Karpas-422 (cell line): ENCODE measurements around the gene NRXN2. TPM values are rescaled to one million over a fixed set of nuclear protein-coding genes. Genes with fewer than 3 reads are reported as not detected.

Experiments
- DNase-seq: peaks from one replicate; pipeline ENCODE4 v3.0.0-alpha.2; 2015
- H2AFZ ChIP-seq: fragments of 200-600 bp; sonication (generic); 2 replicates; pipeline ENCODE4 v1.6.1; 2014; ENCODE audit warnings: antibody characterized with exemption, low read length, mixed read lengths
- H3K27ac ChIP-seq: fragments of 200-600 bp; sonication (generic); 2 replicates; pipeline ENCODE4 v1.5.1; 2014; ENCODE audit warnings: mild to moderate bottlenecking, low read length, moderate library complexity
- H3K27me3 ChIP-seq: fragments of 200-600 bp; sonication (generic); 2 replicates; pipeline ENCODE4 v1.6.1; 2014; ENCODE audit warnings: low read length, mixed read lengths
- H3K36me3 ChIP-seq: fragments of 200-600 bp; sonication (generic); 2 replicates; pipeline ENCODE4 v1.6.1; 2014; ENCODE audit warnings: low read length, mixed read lengths; ENCODE audit not compliant: insufficient read depth
- H3K4me1 ChIP-seq: fragments of 200-600 bp; sonication (generic); 2 replicates; pipeline ENCODE4 v1.6.1; 2014; ENCODE audit warnings: mild to moderate bottlenecking, low read length, mixed read lengths
- H3K4me2 ChIP-seq: fragments of 200-600 bp; sonication (generic); 2 replicates; pipeline ENCODE4 v1.6.1; 2014; ENCODE audit warnings: low read length, low read depth, mild to moderate bottlenecking; ENCODE audit not compliant: poor library complexity, severe bottlenecking
- H3K4me3 ChIP-seq: fragments of 200-600 bp; sonication (generic); 2 replicates; pipeline ENCODE4 v1.5.1; 2014; ENCODE audit warnings: mild to moderate bottlenecking, antibody characterized with exemption, low read length, mixed read lengths
- H3K79me2 ChIP-seq: fragments of 200-600 bp; sonication (generic); 2 replicates; pipeline ENCODE4 v1.6.1; 2014; ENCODE audit warnings: mild to moderate bottlenecking, low read length, mixed read lengths
- H3K9ac ChIP-seq: fragments of 200-600 bp; sonication (generic); 2 replicates; pipeline ENCODE4 v1.6.0; 2014; ENCODE audit warnings: low read length
- H3K9me2 ChIP-seq: fragments of 200-600 bp; sonication (generic), shearing (Covaris generic); replicated peaks from 2 replicates; pipeline ENCODE4 v1.6.0; 2014; ENCODE audit warnings: mild to moderate bottlenecking, low read length, moderate library complexity; ENCODE audit not compliant: insufficient read depth
- H3K9me3 ChIP-seq: fragments of 300-700, 200-600 bp; sonication (generic); 2 replicates; pipeline ENCODE4 v1.6.1; 2014; ENCODE audit warnings: low read length, mixed read lengths
- H4K20me1 ChIP-seq: fragments of 200-600 bp; sonication (generic); 2 replicates; pipeline ENCODE4 v1.6.1; 2014; ENCODE audit warnings: mild to moderate bottlenecking, antibody characterized with exemption, low read length, low read depth; ENCODE audit not compliant: insufficient read depth
- total RNA-seq: library from RNA; depleted of rRNA; stranded (reverse); fragments of >200 nt; shearing (Covaris generic); gene quantifications from 2 replicates; pipeline ENCODE4 v1.2.3, GENCODE V29; 2014; ENCODE audit warnings: low replicate concordance

The NRXN2 gene
- total RNA-seq, 1 experiment from 2014 or later = not detected

DNA sequence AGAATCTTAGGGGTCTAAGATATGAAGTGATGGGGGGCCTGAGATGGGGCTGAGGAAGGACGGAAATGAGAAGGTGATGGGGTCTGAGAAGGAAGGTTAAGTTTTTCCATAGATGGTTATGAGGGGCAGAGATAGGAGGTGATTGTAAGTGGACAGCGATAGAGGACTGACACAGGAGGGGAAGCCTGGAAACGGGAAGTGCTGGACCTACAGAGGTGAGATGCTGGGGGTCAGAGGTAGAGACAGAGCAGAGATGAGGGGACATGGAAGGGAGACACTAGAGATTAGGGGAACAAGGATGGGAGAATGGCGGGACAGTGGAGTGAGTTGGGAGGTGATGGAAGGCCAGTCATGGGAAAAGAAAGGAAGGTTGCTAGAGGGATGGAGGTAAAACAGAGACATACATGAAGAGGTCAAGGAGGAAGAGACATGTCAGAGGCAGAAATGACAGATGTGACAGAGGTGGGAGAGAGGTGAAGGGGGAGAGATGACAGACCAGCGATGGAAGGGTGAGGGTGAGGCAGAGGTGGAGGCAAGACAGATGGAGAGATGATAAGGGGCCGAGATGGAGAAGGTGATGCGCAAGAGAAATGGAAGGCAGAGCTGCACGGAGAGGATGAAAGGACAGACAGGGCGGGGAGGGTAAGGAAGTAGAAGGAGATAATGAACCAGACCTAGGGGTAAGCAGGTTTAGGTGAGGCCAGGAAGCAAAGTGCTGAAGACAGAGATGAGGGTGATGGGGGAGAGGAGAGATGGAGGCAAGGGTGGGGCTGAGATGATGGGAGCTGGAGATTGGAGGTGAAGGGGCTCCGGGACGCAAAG, 81.2 kb downstream of the NRXN2 start:
- DNase-seq = no peak
- Histone ChIP-seq H3K27me3 (no peaks in the 10 kb centered on the region), H3K9ac (no peak overlapping the region), H3K4me3 (no peak overlapping the region), H3K9me3 (no peaks in the 10 kb centered on the region), H4K20me1 (no peaks in the 10 kb centered on the region), H3K4me2 (no peak overlapping the region), H3K79me2 (no peaks in the 10 kb centered on the region), H3K9me2 (no peaks in the 10 kb centered on the region), H3K36me3 (no peaks in the 10 kb centered on the region), H3K4me1 (no peaks in the 10 kb centered on the region), H3K27ac (no peak overlapping the region), H2AFZ (no peak overlapping the region)

DNA sequence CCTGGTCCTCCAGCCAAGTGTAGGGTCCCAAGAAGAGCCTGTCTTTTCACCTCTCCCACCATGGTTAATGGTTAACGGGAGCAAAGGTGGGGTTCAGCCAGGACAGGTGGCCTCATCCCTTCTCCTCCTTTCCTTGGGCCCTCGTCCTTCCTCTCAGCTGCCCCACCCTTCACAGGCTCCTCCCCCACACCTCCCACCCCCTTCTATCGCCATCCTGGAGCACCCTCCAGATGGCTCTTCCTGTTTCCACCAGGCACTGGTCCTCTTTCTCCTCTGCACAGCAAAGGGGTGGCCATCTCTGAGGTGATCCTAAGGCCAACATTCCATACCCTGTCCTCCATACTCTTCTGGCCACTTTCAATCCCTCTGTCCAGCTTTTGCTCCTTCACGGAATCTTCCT, 83.1 kb downstream of the NRXN2 start:
- Histone ChIP-seq H3K4me1 (no peaks in the 10 kb centered on the region), H4K20me1 (no peaks in the 10 kb centered on the region), H3K9me3 (no peaks in the 10 kb centered on the region), H3K9ac (no peak overlapping the region), H3K79me2 (no peaks in the 10 kb centered on the region), H3K4me2 (no peak overlapping the region), H3K27me3 (no peaks in the 10 kb centered on the region), H3K27ac (no peak overlapping the region), H3K4me3 (no peak overlapping the region), H3K36me3 (no peaks in the 10 kb centered on the region), H3K9me2 (no peaks in the 10 kb centered on the region), H2AFZ (no peak overlapping the region)
- no peak for DNase-seq

GRCh38 chr11:64638829-64639228, 84.2 kb downstream of the NRXN2 start:
- no peaks in the 10 kb centered on the region for H3K27me3 ChIP-seq
- no peak for DNase-seq
- H3K4me1 ChIP-seq = no peaks in the 10 kb centered on the region
- H3K9me3 ChIP-seq = no peaks in the 10 kb centered on the region
- no peaks in the 10 kb centered on the region for H4K20me1 ChIP-seq
- H3K9ac ChIP-seq = no peak overlapping the region
- H3K9me2 ChIP-seq = no peaks in the 10 kb centered on the region
- H3K79me2 ChIP-seq = no peaks in the 10 kb centered on the region
- no peak overlapping the region for H3K4me2 ChIP-seq
- H3K36me3 ChIP-seq = no peaks in the 10 kb centered on the region
- no peak overlapping the region for H3K27ac ChIP-seq
- H3K4me3 ChIP-seq = no peak overlapping the region
- H2AFZ ChIP-seq = no peak overlapping the region

DNA sequence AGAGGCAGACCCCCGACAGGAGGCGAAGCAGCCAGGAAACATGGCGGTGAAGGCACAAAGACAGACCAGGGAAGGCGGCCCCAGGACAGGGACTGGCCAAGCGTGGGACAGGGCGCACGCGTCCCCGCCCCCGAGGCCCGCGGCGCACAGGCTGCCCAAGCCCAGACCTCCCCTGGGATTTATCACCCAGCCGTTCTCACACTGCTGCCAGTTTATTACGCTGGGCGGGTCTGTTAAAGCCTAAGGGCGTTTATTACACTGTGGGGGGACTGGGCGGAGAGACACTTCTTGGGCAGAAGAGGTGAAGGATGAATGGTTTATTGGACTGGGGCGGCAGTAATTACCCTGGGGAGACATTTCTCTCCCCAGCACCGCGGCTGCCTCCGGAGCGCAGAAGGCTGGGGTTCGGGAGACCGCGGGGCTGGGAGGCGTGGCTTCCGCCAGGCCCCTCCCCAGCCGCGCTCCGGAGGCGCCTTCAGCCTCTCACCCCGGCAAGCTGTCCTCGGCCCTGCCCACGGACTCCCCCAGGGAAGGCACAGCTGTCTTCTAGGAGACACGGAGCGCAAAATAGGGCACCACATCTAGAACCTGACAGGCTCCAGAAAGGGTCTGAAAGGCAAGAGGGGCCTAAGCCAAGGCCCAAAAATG, 84.9 kb downstream of the NRXN2 start:
- no peak overlapping the region for H3K4me2 ChIP-seq

GRCh38 chr11:64637334-64638017, 85.5 kb downstream of the NRXN2 start:
- H3K27me3 ChIP-seq = no peaks in the 10 kb centered on the region
- no peaks in the 10 kb centered on the region for H4K20me1 ChIP-seq
- H3K4me2 ChIP-seq = no peak overlapping the region
- H3K9ac ChIP-seq = no peak overlapping the region
- H3K9me2 ChIP-seq = no peaks in the 10 kb centered on the region
- no peak for DNase-seq
- H3K4me3 ChIP-seq = no peak overlapping the region
- no peak overlapping the region for H3K27ac ChIP-seq
- no peaks in the 10 kb centered on the region for H3K9me3 ChIP-seq
- no peak overlapping the region for H2AFZ ChIP-seq
- no peaks in the 10 kb centered on the region for H3K36me3 ChIP-seq
- H3K79me2 ChIP-seq = no peaks in the 10 kb centered on the region
- H3K4me1 ChIP-seq = no peaks in the 10 kb centered on the region

More for the DNA sequence above, 84.9 kb downstream of the NRXN2 start:
- H3K27ac ChIP-seq = no peak overlapping the region
- H3K9ac ChIP-seq = no peak overlapping the region
- no peak for DNase-seq
- H2AFZ ChIP-seq = no peak overlapping the region
- no peaks in the 10 kb centered on the region for H4K20me1 ChIP-seq
- H3K27me3 ChIP-seq = no peaks in the 10 kb centered on the region
- H3K4me1 ChIP-seq = no peaks in the 10 kb centered on the region
- H3K36me3 ChIP-seq = no peaks in the 10 kb centered on the region
- no peaks in the 10 kb centered on the region for H3K79me2 ChIP-seq
- no peak overlapping the region for H3K4me3 ChIP-seq
- no peaks in the 10 kb centered on the region for H3K9me3 ChIP-seq
- no peaks in the 10 kb centered on the region for H3K9me2 ChIP-seq

- Histone ChIP-seq H3K4me2 (no peak overlapping the region), H3K9me3 (no peaks in the 10 kb centered on the region), H3K9me2 (no peaks in the 10 kb centered on the region), H3K79me2 (no peaks in the 10 kb centered on the region), H3K9ac (no peak overlapping the region), H3K36me3 (no peaks in the 10 kb centered on the region), H3K4me3 (no peak overlapping the region), H3K27me3 (no peaks in the 10 kb centered on the region), H2AFZ (no peak overlapping the region), H3K4me1 (no peaks in the 10 kb centered on the region), H4K20me1 (no peaks in the 10 kb centered on the region), H3K27ac (no peak overlapping the region)
- DNase-seq = no peak
These were observed 89.3 kb downstream of the NRXN2 start for GRCh38 chr11:64633555-64634159.

GRCh38 chr11:64632654-64633053, 90.3 kb downstream of the NRXN2 start:
- no peak overlapping the region for H3K9ac ChIP-seq

GRCh38 chr11:64632237-64632636, 90.8 kb downstream of the NRXN2 start:
- no peaks in the 10 kb centered on the region for H3K36me3 ChIP-seq
- H3K9me2 ChIP-seq = no peaks in the 10 kb centered on the region
- H3K79me2 ChIP-seq = no peaks in the 10 kb centered on the region
- H2AFZ ChIP-seq = no peak overlapping the region
- no peak overlapping the region for H3K4me2 ChIP-seq
- H3K9ac ChIP-seq = no peak overlapping the region
- H3K4me1 ChIP-seq = no peaks in the 10 kb centered on the region
- no peak for DNase-seq
- H3K27me3 ChIP-seq = no peaks in the 10 kb centered on the region
- no peaks in the 10 kb centered on the region for H3K9me3 ChIP-seq
- no peak overlapping the region for H3K4me3 ChIP-seq
- H4K20me1 ChIP-seq = no peaks in the 10 kb centered on the region
- no peak overlapping the region for H3K27ac ChIP-seq

More at GRCh38 chr11:64632654-64633053, 90.3 kb downstream of the NRXN2 start:
- no peaks in the 10 kb centered on the region for H3K27me3 ChIP-seq
- no peaks in the 10 kb centered on the region for H3K36me3 ChIP-seq
- H4K20me1 ChIP-seq = no peaks in the 10 kb centered on the region
- no peak overlapping the region for H3K27ac ChIP-seq
- H3K9me3 ChIP-seq = no peaks in the 10 kb centered on the region
- no peak overlapping the region for H3K4me3 ChIP-seq
- no peak overlapping the region for H2AFZ ChIP-seq
- H3K4me2 ChIP-seq = no peak overlapping the region
- H3K79me2 ChIP-seq = no peaks in the 10 kb centered on the region
- no peaks in the 10 kb centered on the region for H3K4me1 ChIP-seq
- no peak for DNase-seq
- H3K9me2 ChIP-seq = no peaks in the 10 kb centered on the region
